ENCODE results near the gene ILK.

The ILK gene

DNA sequence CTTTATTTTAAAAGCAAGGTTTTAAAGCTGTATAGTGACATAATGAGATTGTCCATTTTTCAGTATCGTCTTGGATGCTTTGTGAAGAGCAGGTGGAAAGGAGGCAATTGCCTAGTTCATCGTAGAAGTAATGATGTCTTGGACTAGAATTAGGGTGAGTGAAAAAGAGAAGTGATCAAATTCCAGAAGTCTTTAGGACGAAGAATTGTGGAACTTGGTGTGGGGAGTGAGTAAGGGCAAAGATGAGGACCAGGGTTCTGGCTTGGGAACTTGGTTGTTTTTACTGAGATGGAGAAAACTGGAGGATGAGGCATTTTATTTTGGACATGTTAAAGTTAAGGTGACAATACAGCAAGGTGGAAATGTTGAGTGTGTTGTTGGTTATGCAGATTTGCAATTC lies 1.2 kb downstream of the ILK start:
- H3K4me3 ChIP-seq (replicated peaks; ENCODE audit: low read depth, low read length) = peak overlapping the region; percentile 99
- TF ChIP-seq, protein P1, sequence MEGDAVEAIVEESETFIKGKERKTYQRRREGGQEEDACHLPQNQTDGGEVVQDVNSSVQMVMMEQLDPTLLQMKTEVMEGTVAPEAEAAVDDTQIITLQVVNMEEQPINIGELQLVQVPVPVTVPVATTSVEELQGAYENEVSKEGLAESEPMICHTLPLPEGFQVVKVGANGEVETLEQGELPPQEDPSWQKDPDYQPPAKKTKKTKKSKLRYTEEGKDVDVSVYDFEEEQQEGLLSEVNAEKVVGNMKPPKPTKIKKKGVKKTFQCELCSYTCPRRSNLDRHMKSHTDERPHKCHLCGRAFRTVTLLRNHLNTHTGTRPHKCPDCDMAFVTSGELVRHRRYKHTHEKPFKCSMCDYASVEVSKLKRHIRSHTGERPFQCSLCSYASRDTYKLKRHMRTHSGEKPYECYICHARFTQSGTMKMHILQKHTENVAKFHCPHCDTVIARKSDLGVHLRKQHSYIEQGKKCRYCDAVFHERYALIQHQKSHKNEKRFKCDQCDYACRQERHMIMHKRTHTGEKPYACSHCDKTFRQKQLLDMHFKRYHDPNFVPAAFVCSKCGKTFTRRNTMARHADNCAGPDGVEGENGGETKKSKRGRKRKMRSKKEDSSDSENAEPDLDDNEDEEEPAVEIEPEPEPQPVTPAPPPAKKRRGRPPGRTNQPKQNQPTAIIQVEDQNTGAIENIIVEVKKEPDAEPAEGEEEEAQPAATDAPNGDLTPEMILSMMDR (IDR thresholded peaks at IDR 0.05; ENCODE audit: low read length, missing control alignments) = no peak
- DNase-seq (ENCODE audit: low read depth) = no peak

DNA sequence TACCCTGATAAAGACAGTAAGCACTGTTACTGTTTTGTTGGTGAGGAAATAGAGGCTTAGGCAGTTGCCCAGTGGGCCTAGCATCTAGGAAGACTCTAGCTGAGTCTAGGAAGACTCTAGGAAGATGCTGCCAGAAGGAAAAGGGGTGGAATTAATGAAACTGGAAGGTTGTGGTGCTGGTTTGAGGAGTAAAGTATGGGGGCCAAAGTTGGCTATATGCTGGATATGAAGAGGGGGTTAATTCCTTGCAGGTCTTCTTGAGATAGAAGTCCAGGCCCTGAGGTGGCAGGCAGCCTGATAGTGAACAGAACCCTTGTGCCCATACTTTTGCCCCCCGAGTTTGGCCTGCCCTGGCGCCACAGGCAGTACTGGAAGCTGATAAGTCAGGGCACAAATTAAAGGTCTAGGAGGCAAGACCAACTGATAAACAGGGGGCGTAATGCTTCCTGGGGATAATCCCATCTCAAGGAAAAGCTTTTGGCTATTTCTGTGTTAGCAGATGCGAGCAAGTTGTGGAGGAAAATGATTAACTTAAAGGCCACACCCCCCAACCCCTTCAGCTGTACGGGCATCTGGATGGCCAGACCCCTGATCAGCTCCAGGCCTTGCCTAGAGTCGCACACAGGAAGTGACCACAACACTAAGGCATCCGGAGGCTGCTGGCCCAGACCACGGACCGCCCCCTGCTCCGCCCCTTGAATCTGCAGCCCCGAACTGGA lies 3.1 kb downstream of the ILK start:
- TF ChIP-seq, protein P1 (IDR thresholded peaks at IDR 0.05; ENCODE audit: low read length, missing control alignments) = no peak
- peak; percentile 95 for DNase-seq (ENCODE audit: low read depth)
- peak overlapping the region; percentile 30 for H3K4me3 ChIP-seq (replicated peaks; ENCODE audit: low read depth, low read length)

DNA sequence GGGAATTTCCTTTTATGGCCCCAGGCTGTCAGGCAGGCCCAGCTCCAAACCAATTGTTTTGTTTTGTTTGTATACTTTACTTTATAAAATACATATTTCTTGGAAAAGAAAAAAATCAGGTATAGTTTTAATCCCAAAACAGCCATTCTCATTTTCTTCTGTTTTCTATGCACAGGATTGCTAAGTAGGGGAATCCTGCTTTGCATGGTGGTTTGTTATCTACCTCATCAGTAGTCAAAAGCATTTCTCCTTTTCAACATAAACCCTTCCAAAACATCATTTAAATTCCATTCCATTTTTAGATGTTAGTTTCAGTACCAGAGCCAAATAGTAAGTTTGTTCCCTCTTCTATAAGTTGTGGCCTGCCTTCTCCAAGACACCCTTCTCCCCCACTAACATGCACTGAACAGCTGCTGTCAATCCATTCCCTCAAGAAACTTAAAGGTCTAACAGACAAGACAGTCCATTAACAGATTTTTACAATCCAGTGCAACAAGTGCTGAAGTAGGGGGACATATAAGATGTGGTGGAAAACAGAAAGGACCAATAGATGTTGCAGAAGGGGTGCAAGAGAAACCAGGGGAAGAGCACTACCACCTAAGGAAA lies 3.7 kb downstream of the ILK start:
- TF ChIP-seq, protein P1 (IDR thresholded peaks at IDR 0.05; ENCODE audit: low read length, missing control alignments) = no peak
- no peak overlapping the region for H3K4me3 ChIP-seq (replicated peaks; ENCODE audit: low read depth, low read length)
- DNase-seq (ENCODE audit: low read depth) = no peak

DNA sequence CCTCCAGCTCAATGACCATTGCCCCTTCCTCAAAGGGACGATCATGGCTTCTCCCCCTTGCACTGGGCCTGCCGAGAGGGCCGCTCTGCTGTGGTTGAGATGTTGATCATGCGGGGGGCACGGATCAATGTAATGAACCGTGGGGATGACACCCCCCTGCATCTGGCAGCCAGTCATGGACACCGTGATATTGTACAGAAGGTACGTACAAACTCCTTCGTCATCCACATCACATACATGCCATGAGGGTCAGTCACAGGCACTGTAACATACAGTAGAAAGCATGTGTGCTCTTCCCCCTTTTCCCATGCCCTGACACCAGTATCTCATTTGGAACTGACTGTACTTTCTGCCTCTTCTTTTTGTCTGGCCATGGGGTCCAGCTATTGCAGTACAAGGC lies 4.4 kb downstream of the ILK start:
- TF ChIP-seq, protein P1 (IDR thresholded peaks at IDR 0.05; ENCODE audit: low read length, missing control alignments) = no peak
- no peak overlapping the region for H3K4me3 ChIP-seq (replicated peaks; ENCODE audit: low read depth, low read length)

DNA sequence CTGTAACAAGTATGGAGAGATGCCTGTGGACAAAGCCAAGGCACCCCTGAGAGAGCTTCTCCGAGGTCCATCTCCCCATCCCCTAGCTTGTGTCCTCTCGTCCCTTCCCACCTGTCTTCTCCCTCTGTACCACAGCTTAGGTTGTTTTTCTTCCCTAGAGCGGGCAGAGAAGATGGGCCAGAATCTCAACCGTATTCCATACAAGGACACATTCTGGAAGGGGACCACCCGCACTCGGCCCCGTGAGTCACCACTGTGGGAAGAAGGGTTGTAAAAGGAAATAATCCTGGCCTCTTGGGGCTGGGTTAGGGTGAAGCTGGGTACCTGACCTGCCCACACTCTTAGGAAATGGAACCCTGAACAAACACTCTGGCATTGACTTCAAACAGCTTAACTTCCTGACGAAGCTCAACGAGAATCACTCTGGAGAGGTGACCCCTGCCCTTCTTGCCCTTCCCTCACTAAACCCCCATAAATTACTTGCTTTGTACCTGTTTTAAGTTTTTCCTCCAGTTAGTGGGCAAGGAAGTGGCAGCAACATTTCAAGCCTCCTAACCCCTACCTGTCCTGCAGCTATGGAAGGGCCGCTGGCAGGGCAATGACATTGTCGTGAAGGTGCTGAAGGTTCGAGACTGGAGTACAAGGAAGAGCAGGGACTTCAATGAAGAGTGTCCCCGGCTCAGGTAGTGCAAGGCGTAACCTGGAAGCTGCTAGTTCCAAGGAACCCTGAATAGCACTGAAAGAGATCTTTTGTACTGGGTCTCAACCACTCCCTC lies 5.3 kb downstream of the ILK start:
- TF ChIP-seq, protein P1 (IDR thresholded peaks at IDR 0.05; ENCODE audit: low read length, missing control alignments) = no peak
- no peak overlapping the region for H3K4me3 ChIP-seq (replicated peaks; ENCODE audit: low read depth, low read length)
- DNase-seq (ENCODE audit: low read depth) = no peak

More for the DNA sequence above, 4.4 kb downstream of the ILK start:
- DNase-seq (ENCODE audit: low read depth) = no peak

DNA sequence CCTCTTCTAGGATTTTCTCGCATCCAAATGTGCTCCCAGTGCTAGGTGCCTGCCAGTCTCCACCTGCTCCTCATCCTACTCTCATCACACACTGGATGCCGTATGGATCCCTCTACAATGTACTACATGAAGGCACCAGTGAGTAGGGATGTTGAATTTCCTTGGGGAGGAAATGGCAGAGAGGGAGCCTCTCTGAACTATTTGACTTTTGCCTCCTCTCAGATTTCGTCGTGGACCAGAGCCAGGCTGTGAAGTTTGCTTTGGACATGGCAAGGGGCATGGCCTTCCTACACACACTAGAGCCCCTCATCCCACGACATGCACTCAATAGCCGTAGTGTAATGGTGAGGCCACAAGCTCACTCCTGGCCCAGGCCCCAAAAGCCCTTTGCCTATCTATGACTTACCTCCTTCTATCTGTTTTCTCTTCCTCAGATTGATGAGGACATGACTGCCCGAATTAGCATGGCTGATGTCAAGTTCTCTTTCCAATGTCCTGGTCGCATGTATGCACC lies 6.0 kb downstream of the ILK start:
- no peak overlapping the region for H3K4me3 ChIP-seq (replicated peaks; ENCODE audit: low read depth, low read length)
- DNase-seq (ENCODE audit: low read depth) = no peak
- TF ChIP-seq, protein P1 (IDR thresholded peaks at IDR 0.05; ENCODE audit: low read length, missing control alignments) = no peak
